ENCODE measurements around the gene AZIN2.

- TF ChIP-seq EZH2 (IDR thresholded peaks at IDR 0.05; ENCODE audit: insufficient read depth, poor library complexity, severe bottlenecking) (no peak), EZH2phosphoT487 (IDR thresholded peaks at IDR 0.05; ENCODE audit: insufficient read depth, low read depth) (no peak)
Observed at GRCh38 chr1:33143698-33144097, 62.7 kb downstream of the AZIN2 start.
